WTC11 (cell line): ENCODE results near the gene INSL3.

Source experiments
- E2F5 ChIP-seq: sonication (generic); formaldehyde crosslinking; IDR thresholded peaks from 2 replicates; pipeline ENCODE4 v1.8.1; 2022; ENCODE audit warnings: mild to moderate bottlenecking, moderate library complexity, missing genetic modification reagents
- FOXJ3 ChIP-seq: sonication (generic); formaldehyde crosslinking; IDR thresholded peaks from 2 replicates; pipeline ENCODE4 v1.9.0; 2021; ENCODE audit warnings: missing genetic modification reagents, mild to moderate bottlenecking, borderline replicate concordance
- RELA ChIP-seq: sonication (generic); formaldehyde crosslinking; IDR thresholded peaks from 2 replicates; pipeline ENCODE4 v1.8.1; 2022; ENCODE audit warnings: missing genetic modification reagents, mild to moderate bottlenecking, borderline replicate concordance
- SP1 ChIP-seq: sonication (generic); formaldehyde crosslinking; conservative IDR thresholded peaks from 2 replicates; pipeline ENCODE4 v1.8.1; 2022; ENCODE audit warnings: missing genetic modification reagents

GRCh38 chr19:17837972-17838371 is 16.7 kb upstream of the INSL3 start:
- TF ChIP-seq FOXJ3 (no peak), E2F5 (CRISPR knock-in tag) (no peak), SP1 (CRISPR knock-in tag) (no peak), RELA (no peak)
